Right lobe of liver (tissue), 6 donors: ENCODE measurements around the gene LRRN2. TPM values are rescaled to one million over a fixed set of nuclear protein-coding genes. Genes with fewer than 3 reads are reported as not detected.

Source experiments
- ATAC-seq, 4 donors: fragments of 200-7000 bp; cut with Tn5 transposase; one replicate each; pipeline ENCODE4 v1.9.1; 2020; ENCODE audit warnings: mild to moderate bottlenecking in 4 of 4, moderate library complexity in 4 of 4
- DNase-seq, 3 donors: peaks; one replicate each; pipeline ENCODE4 v3.0.0-alpha.2; 2020
- H3K27ac ChIP-seq, 3 donors: fragments of 200-600 bp; one replicate each; pipeline ENCODE4 v1.8.0; 2022
- H3K27me3 ChIP-seq, 2 donors: fragments of 200-600 bp; one replicate each; pipeline ENCODE4 v1.8.0; 2022
- H3K36me3 ChIP-seq, 4 donors: fragments of 200-600 bp; sonication (generic) in 1 of 4; one replicate each; pipeline versions ENCODE4 v1.5.1 to v1.8.0; 2017 to 2022; ENCODE audit warnings: control low read depth in 1 of 4
- H3K4me1 ChIP-seq, 4 donors: fragments of 200-600 bp; sonication (generic) in 1 of 4; one replicate each; pipeline versions ENCODE4 v1.5.1 to v1.8.0; 2017 to 2022; ENCODE audit warnings: control low read depth in 1 of 4
- H3K4me3 ChIP-seq, 3 donors: fragments of 200-600 bp; one replicate each; pipeline ENCODE4 v1.8.0; 2022
- H3K9me3 ChIP-seq, 4 donors: fragments of 200-600 bp; sonication (generic) in 1 of 4; one replicate each; pipeline versions ENCODE4 v1.5.1 to v1.8.0; 2017 to 2022; ENCODE audit warnings: control low read depth in 1 of 4
- POLR2A ChIP-seq: fragments of 450-650 bp; IDR thresholded peaks from one replicate; pipeline ENCODE4 v1.6.1; 2017; ENCODE audit warnings: antibody characterized with exemption, mild to moderate bottlenecking
- WGBS: methylation state at CpG from one replicate; pipeline ENCODE4 v1.1.6; 2018; ENCODE audit warnings: low coverage, low lambda C conversion rate; ENCODE audit not compliant: insufficient coverage; ENCODE audit errors: missing lambda C conversion rate; 5-methylcytosine and 5-hydroxymethylcytosine counted together
- intact Hi-C, 2 donors: fragments of 100-400 bp; cut with DNase I; formaldehyde crosslinking; loops; one replicate each; pipeline versions ENCODE4 v1.11.2 to v1.14.1; 2022
- long read RNA-seq: library from polyadenylated mRNA; unstranded; transcript quantifications from one replicate; pipeline ENCODE4 v2.0.0, GENCODE V29; 2019
- total RNA-seq, 6 experiments: library from RNA; depleted of rRNA in 2 of 6; stranded (reverse); fragments of >200 nt in 2 of 6; fragmentation: NEBNext Ultra II Directional in 3 of 6; extraction: Animal tissue kit (Norgen Biotek cat#: 25700) in 3 of 6; gene quantifications; one replicate each; pipeline versions ENCODE4 v1.1.0 to v1.2.4, GENCODE V29; 2016 to 2023
- TF ChIP-seq, protein P1 (sequence below), 4 donors: fragments of 200-600 bp in 3 of 4; fragments of 450-650 bp in 1 of 4; IDR thresholded peaks; one replicate each; pipeline versions ENCODE4 v1.5.1 to v1.8.0; 2016 to 2022; ENCODE audit warnings: antibody characterized with exemption in 4 of 4, mild to moderate bottlenecking in 2 of 4
- donor health status: DM: no; HTN: yes; CAD: no.
- donor health status: DM: no; HTN: no; CAD: no.
- donor health status: DM: no; HTN: no; CAD: no.
- donor health status: DM: no; HTN: yes; CAD: no.
- donor health status: DM: no; HTN: yes; CAD: no.

Gene LRRN2
- total RNA-seq: under 1 TPM; 0.07 to 0.78 (median 0.25) TPM
- long read RNA-seq: 0 reads

DNA sequence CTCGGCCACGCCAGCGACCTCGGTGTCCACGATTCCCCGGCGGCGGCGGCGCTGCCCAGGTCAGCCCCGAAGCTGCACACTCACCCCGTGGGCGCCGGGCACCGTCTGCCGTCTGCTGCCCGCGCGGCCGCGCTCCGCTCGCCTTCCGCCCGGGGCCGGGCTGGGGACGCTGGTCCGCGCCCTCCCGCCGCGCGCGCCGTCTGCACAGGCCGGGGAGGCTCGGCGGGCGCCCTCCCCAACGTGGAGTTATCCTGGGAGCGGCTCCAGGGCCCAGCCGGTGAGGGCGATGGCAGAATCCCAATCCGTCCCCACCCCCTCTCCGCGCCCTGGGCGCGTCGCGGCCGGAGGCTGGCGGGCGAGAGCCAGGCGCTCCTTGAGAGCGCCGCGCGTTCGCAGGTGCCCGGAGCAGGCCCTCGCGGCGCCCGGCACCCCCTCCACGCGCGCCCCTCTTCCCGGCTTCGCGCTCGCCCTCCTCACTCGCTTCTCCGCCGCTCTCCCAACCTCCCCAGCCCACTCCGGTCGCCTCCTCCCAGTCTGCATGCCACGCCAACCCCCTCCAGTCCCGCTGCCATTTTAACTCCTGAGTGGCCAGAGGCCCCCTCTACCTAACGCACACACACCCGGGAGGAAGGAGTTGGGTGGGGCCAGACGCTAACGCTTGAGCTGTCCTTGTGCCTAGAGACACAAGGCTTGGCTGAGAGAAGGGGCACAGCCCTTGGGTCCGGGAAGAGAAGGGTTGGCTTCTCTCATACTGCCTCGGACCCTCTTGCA, at the start of gene LRRN2:
LRRN2 (minus strand) TSS at position 503 of the 771 bp plus-strand sequence. CDS start 65,746 bp downstream, outside the sequence.
- Histone ChIP-seq H3K27me3 (no peaks in the 10 kb centered on the region), H3K4me3 (peak within 1 kb of the TSS; percentile 12 to 41 (median 23)), H3K27ac (no peak within 1 kb of the TSS), H3K4me1 (peaks cover 0 to 11% (median 0%) of the 10 kb centered on the region in 4 donors), H3K36me3 (no peaks in the 10 kb centered on the region), H3K9me3 (no peaks in the 10 kb centered on the region)
- peak in 1 of 3 donors; percentile 37 for DNase-seq
- 13% methylated on average over 11 of the region's 84 CpGs for WGBS
- ATAC-seq: peak; percentile 46 to 68 (median 56)
- intact Hi-C loops: loop anchor here in 1 of 2 donors (10.0 kb wide), 1 partner anchor 49 kb away; no protein-coding TSS in a partner anchor
- TF ChIP-seq, protein P1, sequence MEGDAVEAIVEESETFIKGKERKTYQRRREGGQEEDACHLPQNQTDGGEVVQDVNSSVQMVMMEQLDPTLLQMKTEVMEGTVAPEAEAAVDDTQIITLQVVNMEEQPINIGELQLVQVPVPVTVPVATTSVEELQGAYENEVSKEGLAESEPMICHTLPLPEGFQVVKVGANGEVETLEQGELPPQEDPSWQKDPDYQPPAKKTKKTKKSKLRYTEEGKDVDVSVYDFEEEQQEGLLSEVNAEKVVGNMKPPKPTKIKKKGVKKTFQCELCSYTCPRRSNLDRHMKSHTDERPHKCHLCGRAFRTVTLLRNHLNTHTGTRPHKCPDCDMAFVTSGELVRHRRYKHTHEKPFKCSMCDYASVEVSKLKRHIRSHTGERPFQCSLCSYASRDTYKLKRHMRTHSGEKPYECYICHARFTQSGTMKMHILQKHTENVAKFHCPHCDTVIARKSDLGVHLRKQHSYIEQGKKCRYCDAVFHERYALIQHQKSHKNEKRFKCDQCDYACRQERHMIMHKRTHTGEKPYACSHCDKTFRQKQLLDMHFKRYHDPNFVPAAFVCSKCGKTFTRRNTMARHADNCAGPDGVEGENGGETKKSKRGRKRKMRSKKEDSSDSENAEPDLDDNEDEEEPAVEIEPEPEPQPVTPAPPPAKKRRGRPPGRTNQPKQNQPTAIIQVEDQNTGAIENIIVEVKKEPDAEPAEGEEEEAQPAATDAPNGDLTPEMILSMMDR (IDR thresholded peaks at IDR 0.05): no peak
- TF ChIP-seq POLR2A: no peak

DNA sequence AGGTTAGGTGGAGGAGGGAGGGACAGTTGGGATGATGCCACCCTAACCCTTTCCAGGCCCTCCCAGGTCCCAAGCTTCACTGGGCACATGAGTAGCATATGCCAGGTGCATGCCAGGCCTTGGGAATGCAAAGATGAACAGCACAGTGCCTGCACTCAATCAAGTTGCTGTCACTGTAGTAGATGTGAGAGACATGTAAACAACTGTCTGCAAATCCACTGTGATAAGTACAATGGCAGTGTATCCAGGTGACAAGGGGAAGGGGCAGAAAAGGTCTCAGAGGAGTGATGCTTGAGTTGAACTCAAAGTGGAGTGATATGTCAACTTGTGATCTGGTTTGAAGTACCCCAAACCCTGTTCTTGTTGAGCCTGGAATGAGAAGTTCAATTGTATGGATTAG, 49.5 kb upstream of the LRRN2 start:
- H3K9me3 ChIP-seq: no peaks in the 10 kb centered on the region
- intact Hi-C loops: loop anchor here in 1 of 2 donors (10.0 kb wide), 1 partner anchor 50 kb away; the partner anchor contains the start of gene LRRN2
- no peak overlapping the region for H3K27ac ChIP-seq
- H3K36me3 ChIP-seq: no peaks in the 10 kb centered on the region
- H3K27me3 ChIP-seq: no peaks in the 10 kb centered on the region
- no peak for DNase-seq
- no peak overlapping the region for H3K4me3 ChIP-seq
- ATAC-seq: no peak
- no peaks in the 10 kb centered on the region for H3K4me1 ChIP-seq
- TF ChIP-seq, protein P1 (IDR thresholded peaks at IDR 0.05): no peak

DNA sequence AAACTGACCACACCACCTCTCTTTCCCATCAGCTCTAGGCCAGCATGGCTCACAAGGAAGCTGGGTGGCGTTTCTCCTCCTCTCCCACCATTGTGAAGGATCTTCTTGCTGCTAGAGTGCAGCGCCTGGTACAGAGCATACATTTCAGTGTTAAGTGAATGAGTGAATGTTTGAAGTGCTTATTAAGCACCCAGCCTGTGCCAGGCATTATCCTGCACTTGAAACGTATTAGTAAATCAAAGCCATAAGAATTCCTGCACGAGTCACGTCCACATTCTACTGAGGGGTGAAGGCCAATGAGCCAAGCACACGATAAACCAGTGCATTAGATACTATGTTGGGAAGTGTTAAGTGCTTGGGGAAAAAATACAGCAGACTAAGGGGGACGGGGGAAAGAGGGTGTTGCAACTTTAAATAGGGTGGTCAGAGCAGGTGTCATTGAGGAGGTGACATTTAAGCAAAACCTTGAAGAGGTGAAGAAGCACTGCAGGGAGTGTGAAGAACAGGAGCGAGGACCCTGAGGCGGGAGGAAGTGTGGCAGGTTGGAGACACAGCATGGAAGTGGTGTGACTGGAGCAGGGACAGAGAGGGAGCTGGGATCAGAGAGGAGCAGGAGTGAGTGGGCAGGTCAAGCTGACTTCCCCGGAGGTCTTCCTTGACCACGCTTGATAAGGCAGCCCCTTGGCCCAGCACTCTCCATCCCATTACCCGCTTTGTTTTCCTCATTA, 48.5 kb upstream of the LRRN2 start:
- H3K4me1 ChIP-seq: no peaks in the 10 kb centered on the region
- H3K4me3 ChIP-seq: no peak overlapping the region
- no peak for ATAC-seq
- H3K36me3 ChIP-seq: no peaks in the 10 kb centered on the region
- no peak for TF ChIP-seq POLR2A
- TF ChIP-seq, protein P1 (IDR thresholded peaks at IDR 0.05): no peak
- DNase-seq: no peak
- no peaks in the 10 kb centered on the region for H3K9me3 ChIP-seq
- intact Hi-C loops: loop anchor here in 1 of 2 donors (10.0 kb wide), 1 partner anchor 49 kb away; the partner anchor contains the start of gene LRRN2
- no peaks in the 10 kb centered on the region for H3K27me3 ChIP-seq
- no peak overlapping the region for H3K27ac ChIP-seq
- WGBS: 69% methylated on average over 10 of the region's 12 CpGs

DNA sequence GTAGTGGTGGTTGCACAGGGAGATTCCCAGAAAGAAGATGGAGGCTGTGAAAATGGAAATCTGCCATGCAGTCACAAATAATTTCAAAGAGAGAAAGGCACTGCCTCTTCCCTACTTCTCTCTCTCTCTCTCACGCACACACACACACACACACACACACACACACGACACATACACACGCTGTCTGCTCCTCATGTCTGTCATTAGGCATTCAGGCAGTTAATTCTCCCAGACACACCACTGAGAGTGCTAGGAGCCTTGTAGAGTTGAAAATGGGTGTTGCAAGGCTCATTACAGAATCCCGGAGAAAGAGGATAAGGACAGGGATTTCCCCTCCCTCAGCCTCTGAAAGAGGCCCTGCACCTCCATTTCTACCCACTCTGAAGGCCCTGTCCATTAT, 47.8 kb upstream of the LRRN2 start:
- ATAC-seq (no peak), DNase-seq (no peak)
- no peak for TF ChIP-seq POLR2A
- TF ChIP-seq, protein P1 (IDR thresholded peaks at IDR 0.05): no peak
- Histone ChIP-seq H3K4me3 (no peak overlapping the region), H3K36me3 (no peaks in the 10 kb centered on the region), H3K27ac (no peak overlapping the region), H3K9me3 (no peaks in the 10 kb centered on the region), H3K4me1 (no peaks in the 10 kb centered on the region), H3K27me3 (no peaks in the 10 kb centered on the region)
- intact Hi-C loops: loop anchor here in 1 of 2 donors (10.0 kb wide), 1 partner anchor 48 kb away; the partner anchor contains the start of gene LRRN2
- WGBS: 23% methylated on average over 2 of the region's 4 CpGs
